Amygdala (tissue), 56 donors: ENCODE data around the gene GSG1L.
"Not testable (repeated sequence)": the region's sequence is repeated elsewhere in the genome, so short reads cannot be mapped to it uniquely, and the experiment has no call there.

Source experiments
- DNase-seq, 56 donors: peaks; one replicate each; lab custom pipeline; 2025; lab: John Stamatoyannopoulos, UW

Gene GSG1L

GRCh38 chr16:27751233-27751632 lies 312.3 kb downstream of the GSG1L start:
- DNase-seq, result no peak

- DNase-seq, result no peak
Observed at GRCh38 chr16:27749946-27750345, 313.6 kb downstream of the GSG1L start.

- DNase-seq, result no peak
Observed at GRCh38 chr16:27749547-27749875, 314.0 kb downstream of the GSG1L start.

GRCh38 chr16:27748868-27749546 lies 314.5 kb downstream of the GSG1L start:
- DNase-seq, result peak in 22 of 56 donors; percentile 9 to 62 (median 23)

- no peak for DNase-seq
Observed at GRCh38 chr16:27747946-27748345, 315.6 kb downstream of the GSG1L start.

GRCh38 chr16:27746076-27746855 lies 317.2 kb downstream of the GSG1L start:
- DNase-seq, result peak in 5 of 56 donors; percentile 5 to 22 (median 11)

- DNase-seq, result no peak
Observed at GRCh38 chr16:27745348-27745747, 318.2 kb downstream of the GSG1L start.

GRCh38 chr16:27743963-27744362 lies 319.6 kb downstream of the GSG1L start:
- no peak for DNase-seq

- not testable (repeated sequence) for DNase-seq
Observed at GRCh38 chr16:27743001-27743400, 320.5 kb downstream of the GSG1L start.

GRCh38 chr16:27742333-27742732 lies 321.2 kb downstream of the GSG1L start:
- no peak for DNase-seq

GRCh38 chr16:27740496-27741201 lies 322.9 kb downstream of the GSG1L start:
- DNase-seq, result no peak

GRCh38 chr16:27739606-27740357 lies 323.7 kb downstream of the GSG1L start:
- no peak for DNase-seq

- no peak for DNase-seq
Observed at GRCh38 chr16:27738596-27738995, 324.9 kb downstream of the GSG1L start.
